SK-N-MC (cell line): ENCODE data around the gene SST.

Experiments used
- EZH2 ChIP-seq: fragments of 200-600 bp; sonication (generic); IDR thresholded peaks from one replicate; pipeline ENCODE4 v1.6.1; 2017; ENCODE audit warnings: antibody characterized with exemption
- POLR2AphosphoS5 ChIP-seq: IDR thresholded peaks from 2 replicates; pipeline ENCODE4 v1.6.1; 2012; ENCODE audit warnings: mild to moderate bottlenecking, low read depth, low read length, borderline replicate concordance

- TF ChIP-seq EZH2: no peak
- no peak for TF ChIP-seq POLR2AphosphoS5
Observed at GRCh38 chr3:187651282-187651681, 18.9 kb downstream of the SST start.
